ENCODE results near the gene SH3PXD2A. TPM values are rescaled to one million over a fixed set of nuclear protein-coding genes. Genes with fewer than 3 reads are reported as not detected.

SH3PXD2A gene
- total RNA-seq, 2 experiments from 2014 or later = 6.7 to 7.7 TPM

- ChIA-PET CTCF (interaction anchor here (0.6 kb wide), 1 partner anchor 35 kb away, joined by 3 read pairs; no protein-coding TSS in a partner anchor), POLR2A (no interaction called here)
- no peaks in the 10 kb centered on the region for H3K36me3 Mint-ChIP-seq (ENCODE audit: low read depth)
- H3K4me3 Mint-ChIP-seq = no peak overlapping the region
- ATAC-seq (no peak), DNase-seq (no peak)
- H3K27me3 Mint-ChIP-seq = no peaks in the 10 kb centered on the region
- intact Hi-C loops (cut with DNase I, micrococcal nuclease) = no loop called here
- H3K9me3 Mint-ChIP-seq (ENCODE audit: low read depth) = no peaks in the 10 kb centered on the region
- no peaks in the 10 kb centered on the region for H3K4me1 Mint-ChIP-seq
- H3K27ac Mint-ChIP-seq = no peak overlapping the region
Measured at GRCh38 chr10:103651783-103652476, 203.4 kb downstream of the SH3PXD2A start.

- Mint-ChIP-seq H3K36me3 (ENCODE audit: low read depth) (no peaks in the 10 kb centered on the region), H3K4me3 (no peak overlapping the region), H3K4me1 (no peaks in the 10 kb centered on the region), H3K27me3 (no peaks in the 10 kb centered on the region), H3K27ac (no peak overlapping the region), H3K9me3 (ENCODE audit: low read depth) (no peaks in the 10 kb centered on the region)
- no peak for DNase-seq
- CTCF ChIA-PET = no interaction called here
- POLR2A ChIA-PET = no interaction called here
- ATAC-seq = no peak
- intact Hi-C loops (cut with DNase I, micrococcal nuclease) = no loop called here
Measured at GRCh38 chr10:103651333-103651732, 204.0 kb downstream of the SH3PXD2A start.

- Mint-ChIP-seq H3K27me3 (no peaks in the 10 kb centered on the region), H3K4me3 (no peak overlapping the region), H3K27ac (no peak overlapping the region), H3K9me3 (ENCODE audit: low read depth) (no peaks in the 10 kb centered on the region), H3K36me3 (ENCODE audit: low read depth) (no peaks in the 10 kb centered on the region), H3K4me1 (no peaks in the 10 kb centered on the region)
- ChIA-PET POLR2A (no interaction called here), CTCF (interaction anchor here (0.8 to 1.2 kb wide), 5 partner anchors 11 to 576 kb away, joined by 3 to 5 read pairs (median 4); no protein-coding TSS in a partner anchor)
- no peak for DNase-seq
- no peak for ATAC-seq
- intact Hi-C loops (cut with DNase I, micrococcal nuclease) = no loop called here
Measured at GRCh38 chr10:103649654-103650423, 205.5 kb downstream of the SH3PXD2A start.

GRCh38 chr10:103648636-103649532 lies 206.5 kb downstream of the SH3PXD2A start:
- no peaks in the 10 kb centered on the region for H3K27me3 Mint-ChIP-seq
- no peak for ATAC-seq
- no peaks in the 10 kb centered on the region for H3K36me3 Mint-ChIP-seq (ENCODE audit: low read depth)
- H3K9me3 Mint-ChIP-seq (ENCODE audit: low read depth) = no peaks in the 10 kb centered on the region
- DNase-seq = no peak
- no peak overlapping the region for H3K27ac Mint-ChIP-seq
- no peaks in the 10 kb centered on the region for H3K4me1 Mint-ChIP-seq
- CTCF ChIA-PET = interaction anchor here (0.8 to 1.2 kb wide), 4 partner anchors 10 to 575 kb away, joined by 3 to 5 read pairs (median 4); no protein-coding TSS in a partner anchor
- intact Hi-C loops (cut with DNase I, micrococcal nuclease) = no loop called here
- POLR2A ChIA-PET = no interaction called here
- no peak overlapping the region for H3K4me3 Mint-ChIP-seq

GRCh38 chr10:103648251-103648635 lies 207.1 kb downstream of the SH3PXD2A start:
- Mint-ChIP-seq H3K27ac (no peak overlapping the region), H3K4me1 (no peaks in the 10 kb centered on the region), H3K36me3 (ENCODE audit: low read depth) (no peaks in the 10 kb centered on the region), H3K9me3 (ENCODE audit: low read depth) (no peaks in the 10 kb centered on the region), H3K27me3 (no peaks in the 10 kb centered on the region), H3K4me3 (no peak overlapping the region)
- ChIA-PET CTCF (interaction anchor here (1.2 kb wide), 1 partner anchor 10 kb away, joined by 5 read pairs; no protein-coding TSS in a partner anchor), POLR2A (no interaction called here)
- intact Hi-C loops (cut with DNase I, micrococcal nuclease) = no loop called here
- ATAC-seq (no peak), DNase-seq (no peak)

GRCh38 chr10:103646304-103646703 lies 209.1 kb downstream of the SH3PXD2A start:
- CTCF ChIA-PET = no interaction called here
- Mint-ChIP-seq H3K9me3 (ENCODE audit: low read depth) (no peaks in the 10 kb centered on the region), H3K27ac (no peak overlapping the region), H3K4me1 (no peaks in the 10 kb centered on the region), H3K27me3 (no peaks in the 10 kb centered on the region), H3K4me3 (no peak overlapping the region), H3K36me3 (ENCODE audit: low read depth) (no peaks in the 10 kb centered on the region)
- POLR2A ChIA-PET = no interaction called here
- DNase-seq (no peak), ATAC-seq (no peak)
- intact Hi-C loops (cut with DNase I, micrococcal nuclease) = no loop called here

- Mint-ChIP-seq H3K4me3 (no peak overlapping the region), H3K27me3 (no peaks in the 10 kb centered on the region), H3K27ac (no peak overlapping the region), H3K36me3 (ENCODE audit: low read depth) (no peaks in the 10 kb centered on the region), H3K4me1 (no peaks in the 10 kb centered on the region), H3K9me3 (ENCODE audit: low read depth) (no peaks in the 10 kb centered on the region)
- ChIA-PET CTCF (interaction anchor here (0.6 to 1.7 kb wide), 2 partner anchors 11 to 41 kb away, joined by 3 to 4 read pairs; no protein-coding TSS in a partner anchor), POLR2A (no interaction called here)
- no peak for DNase-seq
- intact Hi-C loops (cut with DNase I, micrococcal nuclease) = no loop called here
- ATAC-seq = no peak
Measured at GRCh38 chr10:103645141-103646054, 210.0 kb downstream of the SH3PXD2A start.

GRCh38 chr10:103643381-103643780 lies 212.0 kb downstream of the SH3PXD2A start:
- POLR2A ChIA-PET = no interaction called here
- intact Hi-C loops (cut with DNase I, micrococcal nuclease) = loop anchor here in 1 of 2 experiments (2.0 kb wide), 1 partner anchor 37 kb away; no protein-coding TSS in a partner anchor
- no peaks in the 10 kb centered on the region for H3K27me3 Mint-ChIP-seq

GRCh38 chr10:103641326-103641725 lies 214.1 kb downstream of the SH3PXD2A start:
- ChIA-PET POLR2A (no interaction called here), CTCF (no interaction called here)
- Mint-ChIP-seq H3K4me3 (no peak overlapping the region), H3K9me3 (ENCODE audit: low read depth) (no peaks in the 10 kb centered on the region), H3K27me3 (no peaks in the 10 kb centered on the region), H3K27ac (no peak overlapping the region), H3K36me3 (ENCODE audit: low read depth) (no peaks in the 10 kb centered on the region), H3K4me1 (no peaks in the 10 kb centered on the region)
- intact Hi-C loops (cut with DNase I, micrococcal nuclease) = no loop called here
- DNase-seq (no peak), ATAC-seq (no peak)

More at GRCh38 chr10:103643381-103643780, 212.0 kb downstream of the SH3PXD2A start:
- no peaks in the 10 kb centered on the region for H3K36me3 Mint-ChIP-seq (ENCODE audit: low read depth)
- no peak overlapping the region for H3K4me3 Mint-ChIP-seq
- H3K4me1 Mint-ChIP-seq = no peaks in the 10 kb centered on the region
- CTCF ChIA-PET = no interaction called here
- H3K27ac Mint-ChIP-seq = no peak overlapping the region
- no peaks in the 10 kb centered on the region for H3K9me3 Mint-ChIP-seq (ENCODE audit: low read depth)
- no peak for DNase-seq
- ATAC-seq = no peak

GRCh38 chr10:103640436-103641181 lies 214.8 kb downstream of the SH3PXD2A start:
- no peaks in the 10 kb centered on the region for H3K4me1 Mint-ChIP-seq
- no peaks in the 10 kb centered on the region for H3K9me3 Mint-ChIP-seq (ENCODE audit: low read depth)
- ChIA-PET CTCF (no interaction called here), POLR2A (no interaction called here)
- H3K4me3 Mint-ChIP-seq = no peak overlapping the region
- intact Hi-C loops (cut with DNase I, micrococcal nuclease) = no loop called here
- no peak for DNase-seq
- no peak for ATAC-seq
- H3K27me3 Mint-ChIP-seq = no peaks in the 10 kb centered on the region
- H3K27ac Mint-ChIP-seq = no peak overlapping the region
- H3K36me3 Mint-ChIP-seq (ENCODE audit: low read depth) = no peaks in the 10 kb centered on the region

Data from activated CD4-positive, alpha-beta T cell treated with anti-CD3 and anti-CD28 coated beads for 36 hours (primary cell).